Ovary (tissue), 9 donors: ENCODE results near the gene MAD1L1. TPM values are rescaled to one million over a fixed set of nuclear protein-coding genes. Genes with fewer than 3 reads are reported as not detected.

Experiments used
- DNase-seq, 5 donors: peaks; one replicate each; pipeline ENCODE4 v3.0.0-alpha.2; 2019 to 2020
- H3K27ac ChIP-seq, 2 donors: fragments of 200-600 bp; one replicate each; pipeline versions ENCODE4 v1.5.1 to v1.8.0; 2019 to 2022
- H3K27me3 ChIP-seq: fragments of 200-600 bp; one replicate; pipeline ENCODE4 v1.8.0; 2022
- H3K36me3 ChIP-seq: fragments of 200-600 bp; sonication (generic); one replicate; pipeline ENCODE4 v1.5.1; 2019
- H3K4me1 ChIP-seq: one replicate; pipeline ENCODE4 v1.8.1; 2013; ENCODE audit warnings: mild to moderate bottlenecking, moderate library complexity; ENCODE audit not compliant: insufficient read depth
- H3K4me3 ChIP-seq: fragments of 200-600 bp; sonication (generic); one replicate; pipeline ENCODE4 v1.5.1; 2017
- H3K9me3 ChIP-seq, 2 donors: fragments of 200-600 bp in 1 of 2; sonication (generic) in 1 of 2; one replicate each; pipeline versions ENCODE4 v1.5.1 to v1.8.1; 2013 to 2019; ENCODE audit warnings: mild to moderate bottlenecking in 1 of 2, moderate library complexity in 1 of 2
- CTCF ChIP-seq, 3 donors: fragments of 450-650 bp in 2 of 3; fragments of 200-600 bp in 1 of 3; IDR thresholded peaks; one replicate each; pipeline versions ENCODE4 v1.5.1 to v1.8.0; 2016 to 2022; ENCODE audit warnings: antibody characterized with exemption in 3 of 3, mild to moderate bottlenecking in 1 of 3
- EP300 ChIP-seq: sonication (generic); formaldehyde crosslinking; IDR thresholded peaks from one replicate; pipeline ENCODE4 v1.6.1; 2017; ENCODE audit warnings: antibody characterized with exemption
- POLR2A ChIP-seq: fragments of 450-650 bp; IDR thresholded peaks from one replicate; pipeline ENCODE4 v1.6.1; 2017; ENCODE audit warnings: antibody characterized with exemption, mild to moderate bottlenecking, moderate library complexity
- WGBS, 3 donors: extraction: QIAGEN DNeasy Blood & Tissue Kit in 1 of 3; methylation state at CpG; one replicate each; pipeline versions ENCODE4 v1.1.5 to v1.1.7; 2013 to 2017; 5-methylcytosine and 5-hydroxymethylcytosine counted together
- intact Hi-C, 4 donors: fragments of 100-400 bp; cut with DNase I; formaldehyde crosslinking; loops; one replicate each; pipeline versions ENCODE4 v1.11.0 to v1.15.1; 2022 to 2023
- polyA plus RNA-seq, 2 donors: library from polyadenylated mRNA; stranded (reverse); fragments of 200-250 nt in 1 of 2; fragments of 350-450 nt in 1 of 2; fragmentation: Illumina TruSeq in 1 of 2; extraction: RNeasy Lipid Tissue Mini Kit (QIAGEN cat#74804) in 1 of 2; gene quantifications; one replicate each; pipeline ENCODE4 v1.2.3, GENCODE V29; 2013 to 2014
- total RNA-seq, 7 donors: library from RNA; depleted of rRNA in 2 of 7; stranded (reverse); fragments of >200 nt in 2 of 7; fragmentation: NEBNext Ultra II Directional in 3 of 7; extraction: Animal tissue kit (Norgen Biotek cat#: 25700) in 3 of 7; gene quantifications; one replicate each; pipeline versions ENCODE4 v1.1.0 to v1.2.4, GENCODE V29; 2016 to 2023
- donor health status: DM: no; HTN: no; CAD: no; lungs with moderate emphysema.
- donor health status: DM: no; HTN: no; CAD: no.
- donor health status: Bipolar disorder and iron deficiency.
- donor health status: DM: yes; HTN: yes; CAD: no.
- donor health status: DM: no; HTN: no; CAD: no.
- donor health status: DM: yes; HTN: yes; CAD: no.

The MAD1L1 gene
- total and polyA plus RNA-seq, 9 donors = 5.9 to 36.6 (median 22.8) TPM

DNA sequence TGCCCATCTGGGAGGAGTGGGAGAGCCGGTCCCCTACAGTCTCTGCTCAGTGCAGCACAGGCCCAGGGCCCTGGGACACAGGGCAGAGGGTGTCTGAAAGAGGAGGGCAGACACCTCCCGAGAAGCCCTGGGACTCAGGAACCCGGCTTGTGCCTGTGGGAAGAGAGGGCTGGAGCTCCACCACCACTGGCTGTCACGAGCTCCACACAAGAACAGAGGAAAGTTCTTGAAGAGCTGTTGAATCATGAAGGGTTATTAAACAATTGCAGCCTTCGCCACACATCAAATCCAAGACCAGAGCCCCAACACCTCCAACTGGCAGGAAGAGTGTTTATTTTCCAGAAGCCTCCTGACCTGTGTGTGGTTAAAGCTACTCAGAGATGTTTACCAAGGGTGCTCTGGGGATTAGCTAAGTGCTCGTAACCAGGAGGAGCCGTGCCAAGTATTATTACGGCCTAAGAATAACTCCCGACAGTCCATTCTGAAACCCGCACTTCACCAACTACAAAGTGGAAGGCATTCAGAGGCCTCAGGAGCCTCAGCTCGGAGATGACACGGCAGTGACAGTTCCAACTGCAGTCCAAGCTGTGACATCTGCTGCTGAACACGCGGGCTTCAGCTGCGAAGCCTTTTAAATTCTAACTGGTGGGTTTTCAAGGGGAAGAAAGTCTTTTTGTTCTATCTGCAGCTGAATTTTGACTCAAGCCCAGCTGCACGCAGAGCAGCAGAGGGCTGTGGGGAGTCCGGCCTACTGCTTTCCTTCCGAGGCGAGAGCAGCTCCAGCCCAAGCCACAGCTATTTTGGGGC is 75.1 kb downstream of the MAD1L1 start:
- TF ChIP-seq EP300 = no peak
- no peak for TF ChIP-seq POLR2A
- TF ChIP-seq CTCF (IDR thresholded peaks at IDR 0.05) = no peak
- DNase-seq = peak; percentile 44 to 75 (median 64)
- intact Hi-C loops = no loop called here

DNA sequence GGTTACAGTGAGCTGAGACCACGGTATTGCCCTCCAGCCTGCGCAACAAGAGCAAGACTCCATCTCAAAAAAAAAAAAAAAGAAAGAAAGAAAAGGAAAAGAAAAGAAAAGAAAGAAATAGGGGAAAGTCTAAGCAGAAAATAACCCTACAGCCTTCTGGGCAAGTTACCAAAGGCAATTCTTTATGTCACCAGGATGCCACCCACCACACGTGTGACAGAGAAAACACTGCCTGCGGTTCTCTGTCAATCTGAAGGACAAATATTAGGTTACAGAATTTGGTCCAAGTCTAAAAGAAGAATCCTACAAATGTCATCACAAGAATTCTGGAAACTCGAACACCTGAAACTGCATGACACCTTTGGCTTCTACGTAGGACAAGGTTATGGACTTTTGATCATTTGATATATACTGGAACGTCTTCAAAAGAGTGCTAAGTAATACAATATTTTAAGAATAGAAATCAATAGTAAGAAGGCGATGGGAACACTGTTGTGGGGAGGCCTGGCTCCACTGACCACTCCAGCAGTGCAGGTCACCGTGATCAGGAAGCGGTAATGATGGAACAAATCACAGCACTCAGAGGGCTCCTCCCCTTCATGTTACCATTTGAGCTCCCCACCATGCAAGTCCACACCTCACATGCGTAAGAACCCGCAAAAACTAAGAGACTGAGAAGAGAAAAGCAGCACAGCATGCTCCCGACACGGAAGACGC is 75.8 kb downstream of the MAD1L1 start:
- H3K4me3 ChIP-seq = no peak overlapping the region
- no peaks in the 10 kb centered on the region for H3K36me3 ChIP-seq
- DNase-seq = peak in 1 of 5 donors; percentile 15
- peak overlapping the region; percentile 18 to 73 for H3K27ac ChIP-seq
- 93 to 95% (median 94%) methylated on average over 15 of the region's 15 CpGs for WGBS, 3 donors
- H3K27me3 ChIP-seq = no peaks in the 10 kb centered on the region
- H3K4me1 ChIP-seq = peaks cover 5% of the 10 kb centered on the region
- TF ChIP-seq POLR2A = no peak
- no peak for TF ChIP-seq CTCF (IDR thresholded peaks at IDR 0.05)
- no peak for TF ChIP-seq EP300
- H3K9me3 ChIP-seq = no peaks in the 10 kb centered on the region
- intact Hi-C loops = no loop called here

More for the DNA sequence above, 75.1 kb downstream of the MAD1L1 start:
- H3K27ac ChIP-seq = peak overlapping the region; percentile 18 to 73
- H3K4me3 ChIP-seq = no peak overlapping the region
- 31 to 41% (median 37%) methylated on average over 19 of the region's 19 CpGs for WGBS, 3 donors
- H3K36me3 ChIP-seq = no peaks in the 10 kb centered on the region
- H3K9me3 ChIP-seq = no peaks in the 10 kb centered on the region
- no peaks in the 10 kb centered on the region for H3K27me3 ChIP-seq
- H3K4me1 ChIP-seq = peaks cover 5% of the 10 kb centered on the region

- DNase-seq = peak in 2 of 5 donors; percentile 11 to 30
- Histone ChIP-seq H3K9me3 (no peaks in the 10 kb centered on the region), H3K4me1 (peaks cover 5% of the 10 kb centered on the region), H3K27me3 (no peaks in the 10 kb centered on the region), H3K27ac (no peak overlapping the region), H3K4me3 (no peak overlapping the region), H3K36me3 (no peaks in the 10 kb centered on the region)
- intact Hi-C loops = no loop called here
- WGBS, 3 donors = 93 to 96% (median 95%) methylated on average over 17 of the region's 17 CpGs
- TF ChIP-seq CTCF (IDR thresholded peaks at IDR 0.05) (no peak), POLR2A (no peak), EP300 (no peak)
Measured at GRCh38 chr7:2154831-2155230, 77.9 kb downstream of the MAD1L1 start.

GRCh38 chr7:2154121-2154520 is 78.6 kb downstream of the MAD1L1 start:
- H3K36me3 ChIP-seq = no peaks in the 10 kb centered on the region
- H3K4me3 ChIP-seq = no peak overlapping the region
- peaks cover 5% of the 10 kb centered on the region for H3K4me1 ChIP-seq
- H3K27me3 ChIP-seq = no peaks in the 10 kb centered on the region
- no peak for DNase-seq
- no peaks in the 10 kb centered on the region for H3K9me3 ChIP-seq
- TF ChIP-seq CTCF (IDR thresholded peaks at IDR 0.05) (no peak), EP300 (no peak), POLR2A (no peak)
- intact Hi-C loops = no loop called here
- WGBS, 3 donors = 88 to 94% (median 92%) methylated on average over 6 of the region's 6 CpGs
- H3K27ac ChIP-seq = no peak overlapping the region
